ENCODE results near the gene SCAMP4. TPM values are rescaled to one million over a fixed set of nuclear protein-coding genes. Genes with fewer than 3 reads are reported as not detected.

The SCAMP4 gene, protein sequence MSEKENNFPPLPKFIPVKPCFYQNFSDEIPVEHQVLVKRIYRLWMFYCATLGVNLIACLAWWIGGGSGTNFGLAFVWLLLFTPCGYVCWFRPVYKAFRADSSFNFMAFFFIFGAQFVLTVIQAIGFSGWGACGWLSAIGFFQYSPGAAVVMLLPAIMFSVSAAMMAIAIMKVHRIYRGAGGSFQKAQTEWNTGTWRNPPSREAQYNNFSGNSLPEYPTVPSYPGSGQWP
- total RNA-seq = 84.6 and 136 TPM in 2 replicates

DNA sequence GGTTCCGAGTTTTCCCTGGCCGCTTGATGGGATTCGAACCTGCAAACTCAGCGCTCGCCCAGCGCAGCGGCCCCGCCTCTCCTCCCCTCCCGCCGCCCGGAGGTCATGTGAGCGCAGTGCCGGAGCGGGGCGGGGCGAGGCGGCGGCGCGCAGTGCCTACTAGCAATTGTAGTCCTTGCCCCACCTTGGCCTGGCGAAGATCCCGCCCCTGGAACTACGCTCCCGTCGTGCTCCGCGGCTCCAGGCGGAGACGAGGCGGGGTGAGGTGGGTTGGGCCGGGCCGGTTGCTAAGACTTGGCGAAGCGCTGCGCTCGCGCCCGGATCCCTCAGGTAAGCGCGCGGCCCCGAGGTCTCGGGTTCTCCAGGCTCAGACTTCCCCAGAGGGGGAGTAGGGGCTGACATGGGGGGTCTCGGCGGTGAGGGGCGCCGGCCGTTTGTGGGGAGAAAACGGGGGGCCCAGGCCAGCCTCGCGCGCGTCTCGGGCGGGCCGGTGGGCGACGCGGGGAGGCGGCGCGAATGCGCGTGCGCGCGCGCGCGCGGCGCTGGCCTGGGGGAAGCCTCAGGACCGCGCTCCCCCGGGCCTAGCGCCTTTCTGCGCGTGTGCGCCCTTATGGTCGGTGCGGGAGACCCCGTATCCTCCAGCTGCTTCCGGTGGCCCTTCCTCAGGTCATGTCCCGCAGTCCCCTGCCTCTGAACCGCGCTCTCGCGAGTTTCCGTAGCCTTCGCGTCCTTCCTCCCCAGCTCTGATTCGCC, at the start of gene SCAMP4, which contains the start of gene ADAT3:
SCAMP4 (plus strand) TSS at position 290 of the 753 bp plus-strand sequence. CDS start 9,621 bp downstream, outside the sequence.
ADAT3 (plus strand) TSS at position 290 of the 753 bp plus-strand sequence. CDS start 6,649 bp downstream, outside the sequence.

GRCh38 chr19:1863328-1863637, 41.9 kb upstream of the SCAMP4 start, which contains the start of gene KLF16:
TSS of gene KLF16 (minus strand) at chr19:1863579. CDS start at chr19:1863497, 82 bp downstream.

GRCh38 chr19:1885398-1886119, 19.6 kb upstream of the SCAMP4 start, which contains the start of gene ABHD17A:
TSS of gene ABHD17A (minus strand) at chr19:1885496. CDS start at chr19:1881566, 3,930 bp downstream.

GRCh38 chr19:1941146-1942077, 36.2 kb downstream of the SCAMP4 start, which contains the start of gene CSNK1G2:
TSS of gene CSNK1G2 (plus strand) at chr19:1941172. CDS start at chr19:1969773, 28,601 bp downstream.

Other genes with a start within 250 kb of the SCAMP4 start
- gene ONECUT3, start 151.9 kb upstream of the SCAMP4 start, total RNA-seq = 0.28 TPM in 2 replicates
- 0.28 and 1.4 TPM in 2 replicates for gene ATP8B3, start 93.1 kb upstream of the SCAMP4 start, total RNA-seq
- gene REXO1, start 56.9 kb upstream of the SCAMP4 start, total RNA-seq = 16.8 and 22.7 TPM in 2 replicates
- gene KLF16, start 41.8 kb upstream of the SCAMP4 start, total RNA-seq = 19.2 and 22.6 TPM in 2 replicates
- gene ABHD17A, start 19.9 kb upstream of the SCAMP4 start, total RNA-seq = 126 and 133 TPM in 2 replicates
- 9.6 and 12.4 TPM in 2 replicates for gene ADAT3, start within 50 bp of the SCAMP4 start, total RNA-seq
- gene CSNK1G2, start 35.8 kb downstream of the SCAMP4 start, total RNA-seq = 79.0 and 82.8 TPM in 2 replicates
- gene BTBD2, start 110.3 kb downstream of the SCAMP4 start, total RNA-seq = 64.8 and 101 TPM in 2 replicates
- gene MKNK2, start 145.8 kb downstream of the SCAMP4 start, total RNA-seq = 348 and 384 TPM in 2 replicates
- gene MOB3A, start 190.9 kb downstream of the SCAMP4 start, total RNA-seq = 40.6 and 53.2 TPM in 2 replicates
- gene IZUMO4, start 191.5 kb downstream of the SCAMP4 start, total RNA-seq = 4.3 and 4.4 TPM in 2 replicates
- gene AP3D1, start 246.2 kb downstream of the SCAMP4 start, total RNA-seq = 81.8 and 94.4 TPM in 2 replicates

Measured in airway epithelial cell (primary cell).